HG02840 (cell line): ENCODE data around the gene MNX1.

Experiments
- ATAC-seq: cut with Tn5 transposase; IDR thresholded peaks from one replicate; pipeline ENCODE4 v1.9.1; 2021; ENCODE audit warnings: mild to moderate bottlenecking, moderate library complexity, moderate number of reproducible peaks; ENCODE audit not compliant: unreplicated experiment, low FRiP score

The MNX1 gene

GRCh38 chr7:157033483-157034473 is 23.3 kb upstream of the MNX1 start:
- ATAC-seq = no peak

- no peak for ATAC-seq
Observed at GRCh38 chr7:157032644-157033482, 22.4 kb upstream of the MNX1 start.

DNA sequence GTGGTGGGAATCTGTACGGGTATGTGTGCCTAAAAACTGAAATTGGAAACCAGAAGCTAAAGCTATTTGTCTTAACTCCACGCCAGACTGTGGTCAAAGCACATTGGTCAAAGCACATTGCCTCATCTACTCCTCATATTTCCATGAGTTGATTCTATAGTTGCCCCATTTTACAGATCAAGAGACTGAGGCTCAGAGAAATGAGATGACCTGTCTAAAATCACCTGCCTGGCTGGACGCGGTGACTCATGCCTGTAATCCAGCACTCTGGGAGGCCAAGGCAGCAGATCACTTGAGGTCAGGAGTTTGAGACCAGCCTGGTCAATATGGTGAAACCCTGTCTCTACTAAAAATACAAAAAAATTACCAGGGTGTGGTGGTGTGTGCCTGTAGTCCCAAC is 21.7 kb upstream of the MNX1 start:
- no peak for ATAC-seq

DNA sequence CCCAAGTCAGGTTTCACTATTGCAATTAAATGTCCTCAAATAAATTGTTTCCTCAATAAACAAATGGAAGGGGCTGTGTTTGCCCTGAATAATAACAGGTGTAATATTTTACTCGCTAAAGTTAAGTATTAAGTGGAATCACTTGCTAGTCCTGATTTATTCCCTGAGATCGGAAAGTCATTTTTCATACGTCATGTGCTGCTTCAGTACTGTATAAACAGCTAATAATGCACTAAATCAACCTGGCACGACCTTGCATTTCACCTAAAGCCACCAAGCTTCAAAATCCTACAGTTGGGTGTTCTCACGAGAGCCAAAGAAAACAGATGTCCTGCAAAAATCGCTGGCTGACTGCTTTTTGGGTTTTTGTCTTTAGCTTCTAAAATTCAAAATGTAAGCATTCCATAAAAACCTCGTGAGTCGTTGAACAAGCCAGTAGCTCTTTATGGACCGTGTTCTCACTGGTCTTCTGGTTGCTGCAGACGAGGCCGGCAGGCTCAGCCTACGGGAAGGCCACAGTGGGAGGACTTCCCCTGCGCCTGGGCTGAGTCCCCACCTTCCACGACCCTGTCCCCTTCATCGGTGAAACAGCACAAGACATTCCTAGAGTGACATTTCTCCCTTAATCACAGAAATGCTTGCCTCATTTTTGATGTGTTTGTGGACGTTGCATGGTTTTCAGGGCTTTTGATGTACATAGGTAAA is 17.9 kb upstream of the MNX1 start:
- ATAC-seq = no peak

DNA sequence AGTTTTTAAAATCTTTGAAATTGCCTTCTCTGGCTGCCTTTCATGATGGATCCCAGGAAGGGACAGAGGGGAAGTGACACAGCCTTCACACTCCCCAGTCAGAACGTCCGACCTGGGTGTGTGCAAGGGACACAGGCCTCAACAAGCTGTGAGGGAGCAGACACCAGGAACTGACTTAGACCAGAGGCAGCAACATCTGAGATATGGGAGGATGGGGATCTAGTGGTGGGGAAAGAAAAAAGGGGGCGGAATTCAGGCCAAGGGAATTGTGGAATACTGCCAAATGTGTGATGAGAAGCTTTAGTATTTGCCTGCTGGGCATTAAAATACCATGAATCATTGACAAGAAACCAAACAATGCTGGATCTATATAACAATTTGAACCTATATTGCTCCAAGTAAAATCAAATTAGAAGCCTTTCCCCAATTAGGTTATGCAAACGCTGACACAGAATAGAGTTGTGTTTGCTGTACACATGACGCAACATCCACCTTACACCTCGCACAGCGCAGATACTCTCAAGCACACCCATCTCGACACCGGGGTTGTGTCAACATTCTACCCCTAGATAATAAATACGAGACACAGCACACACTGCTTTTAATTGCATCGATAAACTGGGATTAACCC is 17.2 kb upstream of the MNX1 start:
- ATAC-seq = no peak

DNA sequence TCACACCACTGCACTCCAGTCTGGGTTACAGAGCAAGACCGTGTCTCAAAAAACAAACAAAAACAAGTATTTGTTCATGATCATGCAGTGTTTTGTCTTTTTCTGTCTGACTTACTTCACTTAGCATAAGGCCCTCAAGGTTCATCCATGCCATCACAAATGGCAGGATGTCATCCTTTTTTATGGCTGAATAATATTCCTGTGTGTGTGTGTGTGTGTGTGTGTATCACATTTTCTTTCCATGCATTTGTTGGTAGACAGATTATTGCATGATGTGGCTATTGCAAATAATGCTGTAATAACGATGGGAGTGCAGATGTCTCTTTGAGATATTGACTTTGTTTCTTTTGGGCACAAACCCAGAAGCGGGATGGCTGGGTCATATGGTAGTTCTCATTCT is 14.3 kb upstream of the MNX1 start:
- ATAC-seq = no peak

- ATAC-seq = no peak
Observed at GRCh38 chr7:157023589-157023905, 13.1 kb upstream of the MNX1 start.

DNA sequence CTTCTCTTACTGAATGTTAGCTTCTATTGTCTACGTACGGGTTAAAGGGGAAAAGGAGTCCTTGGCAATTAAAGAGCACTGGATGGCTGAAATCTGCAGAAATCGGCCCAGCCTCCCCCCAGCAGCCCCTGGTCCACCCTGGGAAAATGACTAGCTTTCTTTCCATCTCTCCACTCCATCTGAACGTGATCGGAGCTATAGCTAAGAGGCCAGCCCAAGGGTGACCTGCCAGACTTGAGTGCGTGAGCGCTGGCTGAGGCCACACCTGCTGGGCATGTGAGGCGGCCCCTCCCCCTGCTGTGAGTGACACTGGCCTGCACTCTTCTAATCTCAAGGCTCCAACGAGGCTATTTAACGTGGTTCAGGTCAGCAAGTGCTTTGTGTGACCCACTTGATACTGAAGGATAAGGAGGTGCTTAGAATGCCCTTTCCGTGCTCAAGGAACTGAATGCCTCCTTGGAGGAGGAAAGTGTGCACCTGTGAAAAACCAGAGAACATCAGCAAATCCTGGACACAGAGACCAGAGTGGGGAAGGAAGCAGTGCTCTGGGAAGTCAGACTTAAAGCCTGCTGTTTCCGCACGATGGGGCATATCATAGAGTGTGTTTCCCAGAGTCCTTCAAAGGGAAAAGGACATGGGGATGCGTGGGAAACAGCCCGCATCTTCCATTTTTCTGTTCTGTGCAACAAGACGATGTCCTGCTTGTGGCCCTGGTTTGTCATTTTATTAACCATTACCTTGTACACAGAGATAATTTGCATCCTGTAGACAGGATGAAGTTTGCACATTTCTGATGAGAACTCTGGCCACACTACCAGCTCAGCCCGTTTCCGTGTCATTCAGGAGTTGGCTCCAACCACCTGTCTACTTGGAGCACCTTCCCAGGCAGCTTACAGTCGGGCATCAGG is 12.5 kb upstream of the MNX1 start:
- no peak for ATAC-seq

GRCh38 chr7:157021871-157022680 is 11.6 kb upstream of the MNX1 start:
- ATAC-seq = no peak

- ATAC-seq = no peak
Observed at GRCh38 chr7:157021071-157021870, 10.8 kb upstream of the MNX1 start.

- ATAC-seq = no peak
Observed at GRCh38 chr7:157020514-157021070, 10.1 kb upstream of the MNX1 start.

DNA sequence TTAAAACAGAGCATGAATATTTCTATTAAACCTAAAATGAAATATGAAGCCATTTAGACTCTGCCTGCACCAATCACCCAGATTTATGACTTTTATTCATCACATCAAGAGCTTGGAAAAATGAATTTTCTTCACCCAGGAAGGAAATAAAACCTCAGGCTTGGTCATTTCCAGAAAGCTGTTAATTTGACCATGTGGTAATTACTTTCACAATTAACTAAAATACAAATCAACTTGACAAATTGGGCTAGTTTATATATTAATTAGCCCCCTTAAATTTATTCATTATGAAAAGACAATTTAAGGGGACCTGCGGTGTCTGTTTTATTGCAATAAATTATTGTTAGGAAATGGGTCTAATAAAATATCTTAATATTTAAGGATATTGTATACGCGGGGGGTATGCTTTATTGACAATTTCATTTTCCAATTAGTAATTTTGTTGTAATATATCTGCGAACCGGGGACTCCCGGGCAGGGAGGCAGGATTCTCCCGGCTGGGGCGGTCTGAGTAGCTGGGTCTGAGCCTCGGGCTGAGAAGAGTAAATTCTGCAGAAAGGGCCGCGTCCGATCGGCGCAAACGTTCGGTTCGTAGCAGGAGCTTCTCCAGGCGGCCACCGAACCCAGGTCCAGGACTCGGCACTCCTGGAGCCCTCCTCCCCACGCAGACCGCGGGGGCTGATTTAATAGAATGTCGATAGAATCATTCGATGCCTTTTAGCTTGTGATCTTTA is 9.4 kb upstream of the MNX1 start:
- ATAC-seq = no peak

DNA sequence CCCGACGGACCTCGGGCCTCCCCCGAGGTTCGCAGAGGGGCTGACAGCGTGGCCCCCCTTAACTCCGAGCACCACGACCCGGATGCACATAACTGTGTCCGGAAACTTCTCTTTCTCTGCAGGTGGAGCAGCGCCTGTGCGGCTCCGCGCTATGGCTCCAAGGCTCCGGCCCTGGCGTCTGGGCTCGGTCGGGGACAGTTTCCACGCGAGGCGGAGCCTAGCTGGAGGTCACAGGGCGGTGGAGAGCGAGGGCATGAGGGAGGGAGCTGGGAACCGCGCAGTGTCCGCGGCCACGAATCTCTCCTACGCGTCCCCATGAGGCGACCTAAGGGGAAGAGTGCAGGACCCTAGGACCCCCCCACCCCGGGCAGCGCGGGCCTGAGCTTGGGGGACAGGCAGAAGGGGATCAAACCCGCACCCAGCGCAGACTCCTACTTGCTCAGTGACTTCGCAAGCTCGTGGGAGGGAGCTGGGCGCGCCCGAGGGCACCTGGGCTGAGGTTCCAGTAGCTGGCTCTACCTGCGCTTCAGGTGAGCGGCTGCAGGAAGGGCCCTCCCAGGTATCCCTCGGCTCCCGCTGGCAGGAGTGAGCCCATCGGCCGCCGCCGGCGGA is 8.6 kb upstream of the MNX1 start:
- ATAC-seq = no peak

DNA sequence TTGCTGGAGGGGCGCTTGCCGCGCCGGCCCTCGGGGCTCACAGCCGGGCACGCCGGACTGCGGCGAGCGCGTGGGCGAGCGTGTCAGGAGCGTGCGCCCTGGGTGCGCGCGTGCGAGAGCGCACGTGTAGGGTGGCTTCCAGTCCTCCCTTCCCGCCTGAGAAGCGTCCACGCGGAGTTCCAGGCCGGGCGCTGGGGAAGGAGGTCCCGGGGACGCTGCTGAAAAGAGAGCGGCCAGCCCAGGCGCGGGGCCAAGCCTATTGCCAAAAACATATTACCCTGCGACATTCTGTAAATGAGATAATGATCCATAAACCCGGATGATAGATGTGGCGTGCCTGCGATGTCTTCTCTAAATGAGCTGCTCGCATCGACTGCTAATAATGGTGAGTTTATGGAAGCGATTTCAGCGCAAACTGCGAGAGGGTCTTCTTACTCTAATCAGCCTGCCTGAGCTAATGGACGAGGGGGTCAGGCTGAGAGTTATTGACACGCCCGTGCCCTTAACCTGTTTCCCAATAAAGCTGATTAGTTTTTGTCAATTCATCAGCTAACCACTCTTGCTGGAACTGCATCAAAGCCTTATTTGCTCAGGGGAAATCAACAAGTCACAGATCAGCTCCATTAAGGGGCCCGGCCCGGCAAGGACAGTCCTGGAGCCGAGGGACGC is 8.0 kb upstream of the MNX1 start:
- ATAC-seq = no peak

DNA sequence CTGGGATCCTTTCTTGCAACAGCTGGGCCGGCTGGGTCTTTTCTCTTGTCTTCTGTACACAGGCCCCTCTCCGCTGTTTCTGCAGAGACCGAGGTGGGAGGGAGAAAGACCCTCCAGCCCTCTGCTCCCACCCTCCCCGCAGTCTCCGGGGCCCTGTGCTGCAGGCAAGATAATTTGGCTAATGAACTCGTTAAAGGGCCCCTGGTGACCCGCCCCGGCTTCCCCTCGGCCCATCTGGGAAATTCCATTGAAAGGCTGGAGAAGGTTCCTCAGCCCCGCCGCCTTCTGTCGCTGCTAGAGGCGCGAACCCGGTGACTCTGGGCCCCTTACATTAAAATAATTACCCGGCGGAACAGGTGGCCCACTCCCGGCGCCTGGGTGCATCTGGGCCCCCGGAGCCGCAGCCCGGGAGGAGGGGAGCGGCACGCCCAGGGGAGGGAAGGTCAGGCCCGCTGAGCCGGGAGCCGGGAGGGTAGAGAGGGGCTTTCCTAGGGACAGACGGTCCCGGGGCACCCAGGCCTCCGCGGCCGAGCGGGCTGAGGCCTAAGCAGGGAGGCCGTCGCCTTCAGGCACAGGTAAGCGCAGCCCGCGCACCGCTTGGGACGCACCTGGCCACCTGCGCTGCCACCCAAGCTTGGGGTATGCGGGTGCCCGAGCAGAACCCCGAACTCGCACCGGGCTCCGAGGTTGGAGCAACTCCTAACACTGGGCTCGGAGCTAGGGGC is 7.3 kb upstream of the MNX1 start:
- ATAC-seq = no peak
